ENCODE data around the gene SMAD7.

DNA sequence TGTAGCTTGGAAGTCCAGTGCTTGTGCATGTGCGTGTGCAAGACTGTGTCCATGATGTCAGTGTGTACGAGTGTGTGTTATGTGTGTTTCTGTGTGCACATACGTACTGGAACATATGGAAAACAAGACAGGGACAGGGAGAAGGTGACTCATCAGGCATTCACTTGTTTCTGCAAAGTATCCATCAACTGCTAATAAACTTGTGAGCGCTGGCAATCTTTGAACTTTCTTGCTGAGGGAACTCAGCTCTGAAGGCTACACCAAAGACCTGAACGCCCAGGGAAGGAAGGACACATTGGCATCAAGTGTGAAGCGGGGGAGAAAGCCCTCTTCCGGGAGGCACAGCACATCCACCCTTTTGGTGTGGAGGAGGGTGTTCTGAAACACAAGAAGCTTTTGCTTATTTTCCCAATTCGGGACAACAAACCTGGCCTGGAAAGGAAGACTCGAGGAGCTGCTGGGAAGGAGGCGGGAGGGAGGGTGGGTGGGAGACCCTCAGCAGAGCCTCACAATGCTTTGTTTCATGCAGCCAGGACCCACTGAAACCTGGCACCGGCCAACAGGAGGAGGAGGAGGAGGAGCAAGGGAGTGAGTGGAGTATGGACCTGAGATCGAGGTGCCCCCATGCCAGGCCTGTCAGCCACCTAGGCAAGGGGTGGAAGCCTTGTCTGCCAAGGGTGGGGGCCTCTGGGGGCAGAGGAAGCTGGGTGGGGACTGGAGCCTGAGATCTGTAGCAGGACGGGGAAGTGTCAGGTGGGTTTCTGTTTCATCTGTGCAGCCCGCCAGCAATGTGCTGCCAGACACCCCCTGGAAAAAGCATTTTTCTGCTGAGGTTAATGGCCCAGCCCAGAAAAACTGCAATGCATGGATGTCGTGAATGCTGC, 26.8 kb downstream of the SMAD7 start:
- TF ChIP-seq EP300 (IDR thresholded peaks at IDR 0.05) (no peak), POLR2A (IDR thresholded peaks at IDR 0.05) (no peak)
